Suprapubic skin (tissue), 4 donors: Measurements from ENCODE around the gene PGAP1. TPM values are rescaled to one million over a fixed set of nuclear protein-coding genes. Genes with fewer than 3 reads are reported as not detected.

ENCODE experiments used
- DNase-seq, 2 donors: peaks; one replicate each; pipeline ENCODE4 v3.0.0-alpha.2; 2019; ENCODE audit warnings: low spot score in 2 of 2
- H3K27ac ChIP-seq: fragments of 200-600 bp; sonication (generic); one replicate; pipeline ENCODE4 v1.5.1; 2019
- H3K27me3 ChIP-seq: fragments of 200-600 bp; sonication (generic); one replicate; pipeline ENCODE4 v1.5.1; 2019
- H3K36me3 ChIP-seq: fragments of 200-600 bp; sonication (generic); one replicate; pipeline ENCODE4 v1.5.1; 2019
- H3K4me1 ChIP-seq: fragments of 200-600 bp; sonication (generic); one replicate; pipeline ENCODE4 v1.5.1; 2019
- H3K4me3 ChIP-seq: fragments of 200-600 bp; sonication (generic); one replicate; pipeline ENCODE4 v1.5.1; 2019; ENCODE audit warnings: mild to moderate bottlenecking
- H3K9me3 ChIP-seq: fragments of 200-600 bp; sonication (generic); one replicate; pipeline ENCODE4 v1.5.1; 2019
- CTCF ChIP-seq, 2 donors: fragments of 200-600 bp in 1 of 2; fragments of 450-650 bp in 1 of 2; sonication (generic) in 1 of 2; IDR thresholded peaks; one replicate each; pipeline ENCODE4 v1.5.1; 2016 to 2019; ENCODE audit warnings: antibody characterized with exemption in 2 of 2, mild to moderate bottlenecking in 1 of 2, moderate library complexity in 1 of 2
- EP300 ChIP-seq: sonication (generic); formaldehyde crosslinking; IDR thresholded peaks from one replicate; pipeline ENCODE4 v1.6.1; 2017; ENCODE audit warnings: antibody characterized with exemption
- POLR2A ChIP-seq, 2 donors: fragments of 450-650 bp; IDR thresholded peaks; one replicate each; pipeline ENCODE4 v1.6.1; 2017; ENCODE audit warnings: antibody characterized with exemption in 2 of 2, mild to moderate bottlenecking in 2 of 2, moderate library complexity in 2 of 2
- POLR2AphosphoS5 ChIP-seq, 3 donors: sonication (generic); formaldehyde crosslinking; IDR thresholded peaks; one replicate each; pipeline ENCODE4 v1.6.1; 2017; ENCODE audit warnings: antibody characterized with exemption in 3 of 3
- WGBS: methylation state at CpG from one replicate; pipeline ENCODE4 v1.1.5; 2018; 5-methylcytosine and 5-hydroxymethylcytosine counted together
- total RNA-seq, 4 donors: library from RNA; depleted of rRNA; stranded (reverse); fragments of >200 nt; gene quantifications; one replicate each; pipeline ENCODE4 v1.1.0, GENCODE V29; 2016

The PGAP1 gene
- total RNA-seq, 4 donors from 2014 or later, result 16.8 to 84.2 (median 32.2) TPM

DNA sequence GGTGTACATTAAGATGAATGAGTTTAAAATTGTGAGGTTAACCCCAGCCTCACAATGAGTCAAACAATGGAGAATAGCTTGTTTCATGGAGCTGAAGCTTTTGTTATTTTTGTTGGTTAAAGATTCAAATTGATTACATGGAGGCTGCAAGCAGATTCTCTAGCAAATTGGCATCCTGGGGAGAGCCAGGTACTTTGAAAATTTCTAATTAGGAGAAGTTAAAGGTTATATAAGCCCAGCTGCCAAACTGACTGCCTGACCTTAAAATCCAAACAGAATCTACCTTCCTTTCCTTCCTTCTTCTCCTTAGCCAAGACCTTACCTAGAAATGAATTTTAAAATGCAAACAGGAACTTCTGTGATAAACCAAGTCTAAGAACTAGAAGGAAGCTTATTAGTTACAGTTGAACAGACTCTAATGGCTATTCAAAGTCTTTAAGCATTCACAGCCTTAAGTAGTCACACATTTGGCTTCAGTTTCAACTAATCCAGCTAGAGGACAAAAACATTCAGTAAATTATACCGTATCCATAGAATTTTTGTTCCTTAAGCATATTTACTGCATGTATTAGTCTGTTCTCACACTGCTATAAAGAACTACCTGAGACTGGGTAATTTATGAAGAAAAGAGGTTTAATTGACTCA is 31.5 kb upstream of the PGAP1 start:
- Histone ChIP-seq H3K27me3 (no peaks in the 10 kb centered on the region), H3K4me1 (peaks cover 4% of the 10 kb centered on the region), H3K9me3 (no peaks in the 10 kb centered on the region), H3K27ac (no peak overlapping the region), H3K36me3 (no peaks in the 10 kb centered on the region), H3K4me3 (no peak overlapping the region)
- WGBS, result 74% methylated on average over 1 of the region's 1 CpG
- no peak for DNase-seq
- TF ChIP-seq EP300, result no peak
- no peak for TF ChIP-seq POLR2A (IDR thresholded peaks at IDR 0.05)
- no peak for TF ChIP-seq POLR2AphosphoS5 (IDR thresholded peaks at IDR 0.05)
- no peak for TF ChIP-seq CTCF (IDR thresholded peaks at IDR 0.05)

- Histone ChIP-seq H3K9me3 (no peaks in the 10 kb centered on the region), H3K27ac (no peak overlapping the region), H3K4me1 (peaks cover 4% of the 10 kb centered on the region), H3K27me3 (no peaks in the 10 kb centered on the region), H3K4me3 (no peak overlapping the region), H3K36me3 (no peaks in the 10 kb centered on the region)
- DNase-seq, result no peak
- TF ChIP-seq EP300, result no peak
- TF ChIP-seq CTCF (IDR thresholded peaks at IDR 0.05), result no peak
- no peak for TF ChIP-seq POLR2AphosphoS5 (IDR thresholded peaks at IDR 0.05)
- WGBS, result 91% methylated on average over 5 of the region's 5 CpGs
Observed at GRCh38 chr2:196957442-196957841, 30.9 kb upstream of the PGAP1 start.

DNA sequence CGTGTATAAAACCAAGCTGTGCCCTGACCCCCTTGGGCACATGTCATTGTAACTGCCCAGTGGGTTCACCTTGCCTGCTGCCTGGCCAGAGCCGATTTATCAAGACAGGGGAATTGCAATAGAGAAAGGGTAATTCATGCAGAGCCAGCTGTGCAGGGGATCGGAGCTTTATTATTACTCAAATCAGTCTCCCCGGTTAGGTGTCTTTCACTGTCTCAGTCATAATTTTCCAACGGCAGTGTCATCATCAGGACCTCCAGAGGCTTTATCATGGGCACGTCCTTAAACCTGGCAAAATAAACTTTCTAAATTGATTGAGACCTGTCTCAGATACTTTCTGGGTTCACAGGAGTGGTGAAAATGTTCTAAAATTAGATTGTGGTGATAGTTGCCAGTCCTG is 29.6 kb upstream of the PGAP1 start:
- Histone ChIP-seq H3K4me1 (peaks cover 4% of the 10 kb centered on the region), H3K9me3 (no peaks in the 10 kb centered on the region), H3K27ac (no peak overlapping the region), H3K27me3 (no peaks in the 10 kb centered on the region), H3K4me3 (no peak overlapping the region), H3K36me3 (no peaks in the 10 kb centered on the region)
- TF ChIP-seq CTCF (IDR thresholded peaks at IDR 0.05) (no peak), EP300 (no peak), POLR2A (IDR thresholded peaks at IDR 0.05) (no peak), POLR2AphosphoS5 (IDR thresholded peaks at IDR 0.05) (no peak)
- 82% methylated on average over 6 of the region's 6 CpGs for WGBS
- DNase-seq, result no peak

DNA sequence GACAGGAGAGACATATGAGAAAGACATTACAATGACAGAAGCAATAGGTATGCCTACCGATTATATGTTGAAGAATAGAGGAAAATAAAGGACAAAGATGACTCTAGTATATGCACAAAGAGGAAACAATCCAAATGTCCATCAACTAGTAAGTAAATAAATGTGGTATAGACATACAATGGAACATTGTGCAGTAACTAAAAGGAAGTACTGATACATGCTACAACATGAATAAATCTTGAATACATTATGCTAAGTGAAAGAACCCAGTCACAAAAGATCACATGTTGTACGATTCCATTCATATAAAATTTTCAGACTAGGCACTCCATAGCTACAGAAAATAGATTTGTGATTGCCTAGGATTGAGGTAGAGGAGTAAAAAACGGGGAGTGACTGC is 28.5 kb upstream of the PGAP1 start:
- no peaks in the 10 kb centered on the region for H3K36me3 ChIP-seq
- no peaks in the 10 kb centered on the region for H3K27me3 ChIP-seq
- TF ChIP-seq POLR2A (IDR thresholded peaks at IDR 0.05) (no peak), EP300 (no peak), CTCF (IDR thresholded peaks at IDR 0.05) (no peak), POLR2AphosphoS5 (IDR thresholded peaks at IDR 0.05) (no peak)
- no peak for DNase-seq
- no peaks in the 10 kb centered on the region for H3K9me3 ChIP-seq
- H3K27ac ChIP-seq, result no peak overlapping the region
- H3K4me3 ChIP-seq, result no peak overlapping the region
- WGBS, result 38% methylated on average over 3 of the region's 3 CpGs
- H3K4me1 ChIP-seq, result peaks cover 4% of the 10 kb centered on the region

GRCh38 chr2:196954001-196954400 is 27.5 kb upstream of the PGAP1 start:
- TF ChIP-seq EP300, result no peak
- TF ChIP-seq POLR2A (IDR thresholded peaks at IDR 0.05), result no peak
- no peak for TF ChIP-seq CTCF (IDR thresholded peaks at IDR 0.05)
- TF ChIP-seq POLR2AphosphoS5 (IDR thresholded peaks at IDR 0.05), result no peak
- no peak for DNase-seq
- Histone ChIP-seq H3K9me3 (no peaks in the 10 kb centered on the region), H3K27ac (no peak overlapping the region), H3K36me3 (no peaks in the 10 kb centered on the region), H3K4me1 (peaks cover 4% of the 10 kb centered on the region), H3K27me3 (no peaks in the 10 kb centered on the region), H3K4me3 (no peak overlapping the region)
- WGBS, result 89% methylated on average over 5 of the region's 5 CpGs
